ENCODE results near the gene GALNT18.
"Not testable (repeated sequence)": the region's sequence is repeated elsewhere in the genome, so short reads cannot be mapped to it uniquely, and the experiment has no call there.

GALNT18 gene

GRCh38 chr11:11450744-11451362, 171.0 kb downstream of the GALNT18 start:
- no peak for DNase-seq

- DNase-seq = no peak
These were observed 172.5 kb downstream of the GALNT18 start for GRCh38 chr11:11449327-11449726.

GRCh38 chr11:11448626-11449025, 173.2 kb downstream of the GALNT18 start:
- DNase-seq = no peak

- DNase-seq = not testable (repeated sequence)
These were observed 174.2 kb downstream of the GALNT18 start for GRCh38 chr11:11447601-11448000.

GRCh38 chr11:11446967-11447366, 174.8 kb downstream of the GALNT18 start:
- DNase-seq = no peak

- no peak for DNase-seq
These were observed 175.2 kb downstream of the GALNT18 start for GRCh38 chr11:11446564-11446963.

GRCh38 chr11:11445441-11446185, 176.2 kb downstream of the GALNT18 start:
- DNase-seq = no peak

- DNase-seq = no peak
These were observed 177.0 kb downstream of the GALNT18 start for GRCh38 chr11:11444804-11445131.

- DNase-seq = no peak
These were observed 177.6 kb downstream of the GALNT18 start for GRCh38 chr11:11444027-11444803.

- DNase-seq = no peak
These were observed 179.0 kb downstream of the GALNT18 start for GRCh38 chr11:11442791-11443190.

GRCh38 chr11:11441516-11441915, 180.3 kb downstream of the GALNT18 start:
- no peak for DNase-seq

- DNase-seq = no peak
These were observed 180.7 kb downstream of the GALNT18 start for GRCh38 chr11:11441091-11441490.

- no peak for DNase-seq
These were observed 181.7 kb downstream of the GALNT18 start for GRCh38 chr11:11440144-11440543.

- DNase-seq = no peak
These were observed 182.2 kb downstream of the GALNT18 start for GRCh38 chr11:11439591-11439990.

GRCh38 chr11:11436715-11437313, 185.0 kb downstream of the GALNT18 start:
- DNase-seq = no peak

- DNase-seq = no peak
These were observed 186.2 kb downstream of the GALNT18 start for GRCh38 chr11:11435635-11436034.

GRCh38 chr11:11433960-11434359, 187.8 kb downstream of the GALNT18 start:
- no peak for DNase-seq

- no peak for DNase-seq
These were observed 189.0 kb downstream of the GALNT18 start for GRCh38 chr11:11432621-11433319.

GRCh38 chr11:11430431-11430830, 191.4 kb downstream of the GALNT18 start:
- no peak for DNase-seq

GRCh38 chr11:11428714-11429113, 193.1 kb downstream of the GALNT18 start:
- no peak for DNase-seq

- DNase-seq = peak; percentile 73
These were observed 194.3 kb downstream of the GALNT18 start for GRCh38 chr11:11427542-11427941.

GRCh38 chr11:11427140-11427539, 194.7 kb downstream of the GALNT18 start:
- no peak for DNase-seq

All from NCI-H2227 treated with DMSO at 0.1 percent for 48 hours (cell line).